H1 (cell line): ENCODE data around the gene MRTFB.

Experiments
- CEBPB ChIP-seq: IDR thresholded peaks from 2 replicates; pipeline ENCODE4 v1.6.1; 2012; ENCODE audit warnings: low read depth, low read length
- CTBP2 ChIP-seq: IDR thresholded peaks from 2 replicates; pipeline ENCODE4 v1.7.0; 2011; ENCODE audit warnings: borderline replicate concordance, mild to moderate bottlenecking, moderate library complexity, mixed read lengths, low read length; ENCODE audit not compliant: insufficient read depth, insufficient read length
- CTCF ChIP-seq, 3 experiments: IDR thresholded peaks; 1 replicate in 2 of 3; 2 replicates in 1 of 3; pipeline versions ENCODE4 v1.5.1 to v1.6.1; 2011; ENCODE audit warnings: low read length in 3 of 3, mild to moderate bottlenecking in 3 of 3, inconsistent platforms in 2 of 3, low read depth in 1 of 3, moderate library complexity in 1 of 3; ENCODE audit not compliant: insufficient read depth in 1 of 3; ENCODE audit errors: control extremely low read depth in 1 of 3
- EGR1 ChIP-seq: IDR thresholded peaks from 2 replicates; pipeline ENCODE4 v1.6.1; 2011; ENCODE audit warnings: low read depth, low read length, borderline replicate concordance
- GABPA ChIP-seq: IDR thresholded peaks from 2 replicates; pipeline ENCODE4 v1.6.1; 2011; ENCODE audit warnings: mild to moderate bottlenecking, low read length, moderate library complexity, borderline replicate concordance; ENCODE audit not compliant: insufficient read depth
- JUND ChIP-seq: IDR thresholded peaks from 2 replicates; pipeline ENCODE4 v1.6.1; 2011; ENCODE audit warnings: mild to moderate bottlenecking, improper control_type of control experiment, low read length
- POLR2A ChIP-seq, 2 experiments: IDR thresholded peaks; 1 replicate in 1 of 2; 2 replicates in 1 of 2; pipeline ENCODE4 v1.6.1; 2011; ENCODE audit warnings: low read depth in 2 of 2, low read length in 2 of 2, mild to moderate bottlenecking in 2 of 2; ENCODE audit errors: control extremely low read depth in 1 of 2
- RAD21 ChIP-seq, 2 experiments: IDR thresholded peaks in 1 of 2; conservative IDR thresholded peaks in 1 of 2; 2 replicates each; pipeline ENCODE4 v1.6.1; 2011; ENCODE audit warnings: low read depth in 2 of 2, low read length in 2 of 2, improper control_type of control experiment in 1 of 2, inconsistent platforms in 1 of 2, mild to moderate bottlenecking in 1 of 2, moderate library complexity in 1 of 2
- RBBP5 ChIP-seq: IDR thresholded peaks from 2 replicates; pipeline ENCODE4 v1.7.1; 2012; ENCODE audit warnings: low read depth, mild to moderate bottlenecking, inconsistent platforms, low read length, moderate library complexity, borderline replicate concordance
- SRF ChIP-seq: IDR thresholded peaks from 2 replicates; pipeline ENCODE4 v1.6.1; 2011; ENCODE audit warnings: mild to moderate bottlenecking, low read depth, low read length, moderate library complexity
- SUZ12 ChIP-seq: fragments of 200-600 bp; sonication (generic); IDR thresholded peaks from 2 replicates; pipeline ENCODE4 v1.6.1; 2012; ENCODE audit warnings: mild to moderate bottlenecking, inconsistent platforms, low read length, moderate library complexity, mixed read lengths
- TCF12 ChIP-seq: IDR thresholded peaks from 2 replicates; pipeline ENCODE4 v1.6.1; 2011; ENCODE audit warnings: low read depth, mild to moderate bottlenecking, low read length
- ZNF274 ChIP-seq: IDR thresholded peaks from 2 replicates; pipeline ENCODE4 v1.7.0; 2012; ENCODE audit warnings: low read length, borderline replicate concordance; ENCODE audit errors: extremely low read depth
- TF ChIP-seq, protein P1 (sequence below): IDR thresholded peaks from 2 replicates; pipeline ENCODE4 v1.6.1; 2012; ENCODE audit warnings: inconsistent platforms

DNA sequence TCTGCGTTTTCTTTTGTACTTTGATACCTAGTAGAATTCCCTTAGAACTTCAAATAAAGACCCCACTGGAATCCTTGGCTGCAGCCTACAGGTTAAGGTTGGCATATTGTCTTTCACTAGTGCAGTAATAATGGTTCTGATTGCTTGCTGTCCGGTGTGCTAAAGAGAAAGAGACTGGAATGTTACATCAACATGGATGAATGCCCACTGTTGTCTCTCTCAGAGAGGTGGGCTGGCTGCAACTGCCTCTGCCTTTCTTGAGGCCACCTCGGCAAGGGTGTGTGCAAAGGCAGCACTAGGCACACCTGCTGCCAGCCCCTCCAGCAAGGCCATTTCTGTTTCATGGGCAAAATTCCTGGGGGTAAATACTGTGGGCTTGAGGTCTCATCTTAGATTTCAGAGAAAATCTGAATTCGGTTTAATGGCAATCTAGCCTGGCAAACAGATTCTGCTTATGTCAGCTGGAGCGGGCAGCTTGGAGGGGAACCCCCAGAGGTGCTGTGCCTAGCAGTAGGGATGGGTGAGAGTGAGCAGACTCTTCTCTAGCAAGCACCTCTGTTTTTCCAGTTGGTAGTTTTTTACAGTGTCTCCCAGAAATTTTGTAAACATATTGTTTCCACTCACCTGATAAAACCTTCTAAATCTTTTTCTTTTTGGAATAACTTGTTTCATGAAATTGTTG is 54.0 kb downstream of the MRTFB start:
- TF ChIP-seq SRF = no peak
- TF ChIP-seq POLR2A (IDR thresholded peaks at IDR 0.05; ENCODE audit: control extremely low read depth in 1 of 2, low read depth in 2 of 2, low read length in 2 of 2) = no peak
- no peak for TF ChIP-seq RAD21 (IDR thresholded peaks at IDR 0.05 in 1 of 2, conservative IDR thresholded peaks at IDR 0.05 in 1 of 2; ENCODE audit: low read depth in 2 of 2, low read length in 2 of 2)
- no peak for TF ChIP-seq CTCF (IDR thresholded peaks at IDR 0.05; ENCODE audit: control extremely low read depth in 1 of 3, insufficient read depth in 1 of 3, low read depth in 1 of 3, low read length in 3 of 3)
- no peak for TF ChIP-seq TCF12
- no peak for TF ChIP-seq CEBPB
- no peak for TF ChIP-seq EGR1
- TF ChIP-seq, protein P1, sequence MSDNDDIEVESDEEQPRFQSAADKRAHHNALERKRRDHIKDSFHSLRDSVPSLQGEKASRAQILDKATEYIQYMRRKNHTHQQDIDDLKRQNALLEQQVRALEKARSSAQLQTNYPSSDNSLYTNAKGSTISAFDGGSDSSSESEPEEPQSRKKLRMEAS = no peak
- TF ChIP-seq ZNF274 = no peak
- no peak for TF ChIP-seq RBBP5
- no peak for TF ChIP-seq JUND
- no peak for TF ChIP-seq SUZ12
- TF ChIP-seq GABPA = no peak
- TF ChIP-seq CTBP2 = no peak
